Left cardiac atrium (tissue), 4 donors: ENCODE data around the gene PNPLA2. TPM values are rescaled to one million over a fixed set of nuclear protein-coding genes. Genes with fewer than 3 reads are reported as not detected.

Experiments
- ATAC-seq, 2 donors: fragments of 200-7000 bp; cut with Tn5 transposase; one replicate each; pipeline ENCODE4 v1.9.1; 2020; ENCODE audit warnings: mild to moderate bottlenecking in 2 of 2, moderate library complexity in 2 of 2
- DNase-seq: peaks from one replicate; pipeline ENCODE4 v3.0.0-alpha.2; 2020
- intact Hi-C, 2 donors: fragments of 100-400 bp; cut with DNase I; formaldehyde crosslinking; loops; one replicate each; pipeline versions ENCODE4 v1.14.1 to v1.15.1; 2022 to 2023
- total RNA-seq, 2 donors: library from RNA; stranded (reverse); fragmentation: NEBNext Ultra II Directional; extraction: Animal tissue kit (Norgen Biotek cat#: 25700); gene quantifications; one replicate each; pipeline ENCODE4 v1.2.1, GENCODE V29; 2021
- donor health status: DM: no; HTN: yes; CAD: no.
- donor health status: DM: no; HTN: yes; CAD: no; lungs with severe emphysema.
- donor health status: DM: yes; HTN: yes; CAD: no.
- donor health status: Dilated cardiomyopathy.

Gene PNPLA2
- total RNA-seq, 2 donors from 2014 or later: 316 to 372 TPM

GRCh38 chr11:826227-826621 is 7.5 kb downstream of the PNPLA2 start:
- DNase-seq (no peak), ATAC-seq (no peak)
- intact Hi-C loops: no loop called here

GRCh38 chr11:826836-827145 is 8.1 kb downstream of the PNPLA2 start:
- intact Hi-C loops: no loop called here
- DNase-seq: no peak
- no peak for ATAC-seq

GRCh38 chr11:827146-827896 is 8.6 kb downstream of the PNPLA2 start:
- ATAC-seq (peak in 1 of 2 donors; percentile 9), DNase-seq (no peak)
- intact Hi-C loops: no loop called here

- intact Hi-C loops: no loop called here
- ATAC-seq (no peak), DNase-seq (no peak)
Measured at GRCh38 chr11:827897-828192, 9.1 kb downstream of the PNPLA2 start, which contains the start of gene CRACR2B. TSS of gene CRACR2B (plus strand) at chr11:827919. CDS start at chr11:828608, 689 bp downstream.

- ATAC-seq (no peak), DNase-seq (no peak)
- intact Hi-C loops: no loop called here
Measured at GRCh38 chr11:828506-829175, 9.9 kb downstream of the PNPLA2 start.

- DNase-seq (no peak), ATAC-seq (peak in 1 of 2 donors; percentile 24)
- intact Hi-C loops: no loop called here
Measured at GRCh38 chr11:829176-829846, 10.6 kb downstream of the PNPLA2 start.

- DNase-seq (no peak), ATAC-seq (peak in 1 of 2 donors; percentile 0)
- intact Hi-C loops: no loop called here
Measured at GRCh38 chr11:829847-830294, 11.2 kb downstream of the PNPLA2 start.

GRCh38 chr11:830295-831117 is 11.8 kb downstream of the PNPLA2 start:
- intact Hi-C loops: no loop called here
- ATAC-seq (peak; percentile 51 to 63), DNase-seq (peak; percentile 88)

GRCh38 chr11:831118-831864 is 12.6 kb downstream of the PNPLA2 start:
- DNase-seq (no peak), ATAC-seq (no peak)
- intact Hi-C loops: no loop called here

- DNase-seq: no peak
- intact Hi-C loops: no loop called here
- no peak for ATAC-seq
Measured at GRCh38 chr11:831961-832528, 13.3 kb downstream of the PNPLA2 start.

- DNase-seq (no peak), ATAC-seq (peak; percentile 12 to 60)
- intact Hi-C loops: no loop called here
Measured at GRCh38 chr11:832529-833113, 13.9 kb downstream of the PNPLA2 start, which contains the start of gene CD151. TSS of gene CD151 (plus strand) at chr11:832952. CDS start at chr11:836070, 3,118 bp downstream.

GRCh38 chr11:833114-833791 is 14.5 kb downstream of the PNPLA2 start:
- peak; percentile 77 for DNase-seq
- intact Hi-C loops: no loop called here
- peak; percentile 5 to 36 for ATAC-seq

- ATAC-seq (no peak), DNase-seq (no peak)
- intact Hi-C loops: no loop called here
Measured at GRCh38 chr11:833849-834311, 15.2 kb downstream of the PNPLA2 start.

- ATAC-seq: peak; percentile 43 to 62
- peak; percentile 86 for DNase-seq
- intact Hi-C loops: no loop called here
Measured at GRCh38 chr11:834371-835316, 15.9 kb downstream of the PNPLA2 start.

- no peak for DNase-seq
- ATAC-seq: no peak
- intact Hi-C loops: no loop called here
Measured at GRCh38 chr11:836274-836673, 17.6 kb downstream of the PNPLA2 start.

- DNase-seq: no peak
- no peak for ATAC-seq
- intact Hi-C loops: no loop called here
Measured at GRCh38 chr11:836700-837099, 18.0 kb downstream of the PNPLA2 start.
